SKM-1 (cell line): ENCODE results near the gene TRIM4.

Experiments
- DNase-seq: peaks from one replicate; lab custom pipeline; 2025; ENCODE audit not compliant: unreplicated experiment; lab: John Stamatoyannopoulos, UW

Gene TRIM4

GRCh38 chr7:99844328-99844727 lies 75.0 kb downstream of the TRIM4 start:
- no peak for DNase-seq

- DNase-seq: no peak
Observed at GRCh38 chr7:99843808-99844207, 75.5 kb downstream of the TRIM4 start.

GRCh38 chr7:99842926-99843325 lies 76.4 kb downstream of the TRIM4 start:
- DNase-seq: no peak
